ENCODE measurements around the gene PEX19.

- TF ChIP-seq CTCF (conservative IDR thresholded peaks at IDR 0.05) (no peak), EZH2 (IDR thresholded peaks at IDR 0.05; ENCODE audit: low read depth) (no peak)
Measured at GRCh38 chr1:160271025-160271424, 13.9 kb downstream of the PEX19 start.
